HepG2 (cell line): Measurements from ENCODE around the gene BRD2. TPM values are rescaled to one million over a fixed set of nuclear protein-coding genes. Genes with fewer than 3 reads are reported as not detected.
A peak's percentile ranks its signal among the peaks of the same experiment; 100 is the strongest.

Experiments
- ATRX ChIP-seq: sonication (generic); formaldehyde crosslinking; IDR thresholded peaks from 2 replicates; pipeline ENCODE4 v1.4.0; 2020; ENCODE audit warnings: missing genetic modification reagents, borderline replicate concordance
- BORCS8-MEF2B ChIP-seq: sonication (generic); formaldehyde crosslinking; IDR thresholded peaks from 2 replicates; pipeline ENCODE4 v1.8.0; 2022; ENCODE audit warnings: mild to moderate bottlenecking, missing genetic modification reagents
- FIP1L1 ChIP-seq: fragments of 200-400 bp; formaldehyde crosslinking; IDR thresholded peaks from 2 replicates; pipeline ENCODE4 v1.6.1; 2018; ENCODE audit warnings: low read depth, mild to moderate bottlenecking, low read length, moderate library complexity, borderline replicate concordance; ENCODE audit not compliant: insufficient read depth
- FOXA3 ChIP-seq: IDR thresholded peaks from 2 replicates; pipeline ENCODE4 v1.6.1; 2016; ENCODE audit warnings: missing genetic modification reagents, missing compliant biosample characterization
- KDM3A ChIP-seq: IDR thresholded peaks from 2 replicates; pipeline ENCODE4 v1.6.1; 2018; ENCODE audit warnings: low read depth, missing compliant biosample characterization
- RCOR2 ChIP-seq: IDR thresholded peaks from 2 replicates; pipeline ENCODE4 v1.6.1; 2016; ENCODE audit warnings: missing biosample characterization, missing genetic modification reagents
- SRSF9 ChIP-seq: fragments of 200-400 bp; formaldehyde crosslinking; IDR thresholded peaks from 2 replicates; pipeline ENCODE4 v1.6.1; 2018; ENCODE audit warnings: borderline replicate concordance, mild to moderate bottlenecking, low read depth, low read length; ENCODE audit not compliant: insufficient read depth, poor library complexity, severe bottlenecking
- ZFP82 ChIP-seq: sonication (generic); formaldehyde crosslinking; IDR thresholded peaks from 2 replicates; pipeline ENCODE4 v1.5.1; 2020; ENCODE audit warnings: mild to moderate bottlenecking, missing genetic modification reagents, borderline replicate concordance
- ZNF703 ChIP-seq: sonication (generic); formaldehyde crosslinking; IDR thresholded peaks from 2 replicates; pipeline ENCODE4 v1.5.1; 2020; ENCODE audit warnings: missing genetic modification reagents, mild to moderate bottlenecking, moderate library complexity, borderline replicate concordance
- ZNF777 ChIP-seq: sonication (generic); formaldehyde crosslinking; IDR thresholded peaks from 2 replicates; pipeline ENCODE4 v1.4.0; 2020; ENCODE audit warnings: missing genetic modification reagents
- polyA plus RNA-seq, 8 experiments: library from polyadenylated mRNA; depleted of rRNA in 3 of 8; stranded (reverse) in 7 of 8; unstranded in 1 of 8; fragments of >200 nt; fragmentation: Illumina TruSeq in 4 of 8; extraction: Trizol in 4 of 8; gene quantifications; 2 replicates each; pipeline versions ENCODE4 v1.2.1 to v1.2.3, GENCODE V29; 2011 to 2016; ENCODE audit warnings: low read depth in 4 of 8, missing spikeins in 1 of 8, mixed read lengths in 1 of 8; ENCODE audit not compliant: insufficient read depth in 1 of 8
- total RNA-seq, 5 experiments: library from RNA; depleted of rRNA; stranded (reverse); fragments of >200 nt; fragmentation: Illumina TruSeq; extraction: Trizol; gene quantifications; 2 replicates each; pipeline ENCODE4 v1.2.3, GENCODE V29; 2016; ENCODE audit warnings: low read depth in 1 of 5
- TF ChIP-seq, protein P1 (sequence below): sonication (generic); formaldehyde crosslinking; IDR thresholded peaks from 2 replicates; pipeline ENCODE4 v1.4.0; 2020; ENCODE audit warnings: missing genetic modification reagents, borderline replicate concordance
- TF ChIP-seq, protein P2 (sequence below): sonication (generic); formaldehyde crosslinking; IDR thresholded peaks from 2 replicates; pipeline ENCODE4 v1.8.0; 2023; ENCODE audit warnings: mild to moderate bottlenecking, missing genetic modification reagents
- TF ChIP-seq, protein P3 (sequence below): sonication (generic); formaldehyde crosslinking; IDR thresholded peaks from 2 replicates; pipeline ENCODE4 v1.5.0; 2020; ENCODE audit warnings: missing genetic modification reagents
- TF ChIP-seq, protein P4 (sequence below): sonication (generic); formaldehyde crosslinking; IDR thresholded peaks from 2 replicates; pipeline ENCODE4 v1.5.0; 2020; ENCODE audit warnings: mild to moderate bottlenecking, low read depth, missing genetic modification reagents, borderline replicate concordance
- TF ChIP-seq, protein P5 (sequence below): sonication (generic); formaldehyde crosslinking; IDR thresholded peaks from 2 replicates; pipeline ENCODE4 v1.9.0; 2021; ENCODE audit warnings: mild to moderate bottlenecking, missing genetic modification reagents

BRD2 gene
- total and polyA plus RNA-seq, 2 of the 13 experiments (the other 11 are each of a cell fraction or from before 2014, with no cell fraction given) = 143 to 202 TPM

DNA sequence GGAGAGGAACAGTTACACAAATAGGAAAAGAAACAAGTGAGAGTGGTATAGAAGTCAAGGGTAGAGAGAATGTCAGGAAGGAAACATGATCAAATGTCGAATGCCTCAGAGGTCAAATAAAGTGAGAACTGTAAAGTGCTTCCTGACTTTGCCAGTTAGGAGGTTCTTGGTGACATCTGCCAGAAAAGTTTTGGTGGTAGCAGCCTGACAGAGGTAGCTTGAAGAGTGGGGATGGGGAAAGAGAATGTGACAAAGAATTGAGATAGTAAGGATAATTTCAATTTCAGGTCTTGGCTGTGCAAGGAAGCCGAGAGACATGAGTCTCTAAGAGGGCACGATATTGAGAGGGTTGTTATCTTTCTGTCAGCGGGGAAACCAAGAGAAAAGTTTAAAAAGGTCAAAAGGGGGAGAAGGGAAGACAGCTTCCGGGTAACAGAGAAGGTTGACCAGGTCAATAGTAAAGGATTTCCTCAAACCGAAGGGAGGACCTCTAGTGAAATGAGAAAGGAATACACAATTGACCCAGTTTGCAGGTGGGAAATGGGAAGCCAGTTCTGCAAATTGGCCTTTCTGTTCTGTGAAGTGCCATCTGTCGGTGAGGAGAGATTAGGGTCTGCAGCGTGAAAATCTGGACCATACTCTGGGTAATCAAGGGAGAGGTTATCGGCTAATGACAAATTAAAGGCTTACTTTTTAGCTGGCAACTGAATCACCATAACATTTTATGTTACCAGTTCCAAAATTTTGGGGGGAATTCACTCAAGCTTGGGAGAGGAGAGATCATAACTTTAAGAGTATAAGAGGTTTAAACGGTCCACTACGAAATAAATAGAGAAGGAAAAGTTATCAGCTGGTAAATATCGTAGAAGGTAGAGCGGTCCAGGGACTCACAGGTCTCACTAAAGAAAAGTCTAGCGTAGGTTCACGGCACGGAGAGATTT lies 973 bp upstream of the BRD2 start (continued):
- TF ChIP-seq, protein P1, sequence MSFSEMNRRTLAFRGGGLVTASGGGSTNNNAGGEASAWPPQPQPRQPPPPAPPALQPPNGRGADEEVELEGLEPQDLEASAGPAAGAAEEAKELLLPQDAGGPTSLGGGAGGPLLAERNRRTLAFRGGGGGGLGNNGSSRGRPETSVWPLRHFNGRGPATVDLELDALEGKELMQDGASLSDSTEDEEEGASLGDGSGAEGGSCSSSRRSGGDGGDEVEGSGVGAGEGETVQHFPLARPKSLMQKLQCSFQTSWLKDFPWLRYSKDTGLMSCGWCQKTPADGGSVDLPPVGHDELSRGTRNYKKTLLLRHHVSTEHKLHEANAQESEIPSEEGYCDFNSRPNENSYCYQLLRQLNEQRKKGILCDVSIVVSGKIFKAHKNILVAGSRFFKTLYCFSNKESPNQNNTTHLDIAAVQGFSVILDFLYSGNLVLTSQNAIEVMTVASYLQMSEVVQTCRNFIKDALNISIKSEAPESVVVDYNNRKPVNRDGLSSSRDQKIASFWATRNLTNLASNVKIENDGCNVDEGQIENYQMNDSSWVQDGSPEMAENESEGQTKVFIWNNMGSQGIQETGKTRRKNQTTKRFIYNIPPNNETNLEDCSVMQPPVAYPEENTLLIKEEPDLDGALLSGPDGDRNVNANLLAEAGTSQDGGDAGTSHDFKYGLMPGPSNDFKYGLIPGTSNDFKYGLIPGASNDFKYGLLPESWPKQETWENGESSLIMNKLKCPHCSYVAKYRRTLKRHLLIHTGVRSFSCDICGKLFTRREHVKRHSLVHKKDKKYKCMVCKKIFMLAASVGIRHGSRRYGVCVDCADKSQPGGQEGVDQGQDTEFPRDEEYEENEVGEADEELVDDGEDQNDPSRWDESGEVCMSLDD (CRISPR knock-in tag) = no peak
- TF ChIP-seq FIP1L1 (no peak), ATRX (no peak), BORCS8-MEF2B (CRISPR knock-in tag) (no peak), RCOR2 (CRISPR knock-in tag) (0 out of 2 replicates have a peak, but pooled peaks have one; percentile 65), SRSF9 (no peak), FOXA3 (no peak; the same call in 1 of the 2 replicates), ZNF703 (CRISPR knock-in tag) (no peak), ZNF777 (no peak), ZFP82 (CRISPR knock-in tag) (no peak), KDM3A (no peak)
- TF ChIP-seq, protein P2, sequence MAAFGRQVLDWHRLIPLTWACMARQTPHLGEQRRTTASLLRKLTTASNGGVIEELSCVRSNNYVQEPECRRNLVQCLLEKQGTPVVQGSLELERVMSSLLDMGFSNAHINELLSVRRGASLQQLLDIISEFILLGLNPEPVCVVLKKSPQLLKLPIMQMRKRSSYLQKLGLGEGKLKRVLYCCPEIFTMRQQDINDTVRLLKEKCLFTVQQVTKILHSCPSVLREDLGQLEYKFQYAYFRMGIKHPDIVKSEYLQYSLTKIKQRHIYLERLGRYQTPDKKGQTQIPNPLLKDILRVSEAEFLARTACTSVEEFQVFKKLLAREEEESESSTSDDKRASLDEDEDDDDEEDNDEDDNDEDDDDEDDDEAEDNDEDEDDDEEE (CRISPR knock-in tag) = no peak
- TF ChIP-seq, protein P3, sequence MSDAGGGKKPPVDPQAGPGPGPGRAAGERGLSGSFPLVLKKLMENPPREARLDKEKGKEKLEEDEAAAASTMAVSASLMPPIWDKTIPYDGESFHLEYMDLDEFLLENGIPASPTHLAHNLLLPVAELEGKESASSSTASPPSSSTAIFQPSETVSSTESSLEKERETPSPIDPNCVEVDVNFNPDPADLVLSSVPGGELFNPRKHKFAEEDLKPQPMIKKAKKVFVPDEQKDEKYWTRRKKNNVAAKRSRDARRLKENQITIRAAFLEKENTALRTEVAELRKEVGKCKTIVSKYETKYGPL (CRISPR knock-in tag) = no peak
- TF ChIP-seq, protein P4, sequence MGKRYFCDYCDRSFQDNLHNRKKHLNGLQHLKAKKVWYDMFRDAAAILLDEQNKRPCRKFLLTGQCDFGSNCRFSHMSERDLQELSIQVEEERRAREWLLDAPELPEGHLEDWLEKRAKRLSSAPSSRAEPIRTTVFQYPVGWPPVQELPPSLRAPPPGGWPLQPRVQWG (CRISPR knock-in tag) = no peak
- TF ChIP-seq, protein P5, sequence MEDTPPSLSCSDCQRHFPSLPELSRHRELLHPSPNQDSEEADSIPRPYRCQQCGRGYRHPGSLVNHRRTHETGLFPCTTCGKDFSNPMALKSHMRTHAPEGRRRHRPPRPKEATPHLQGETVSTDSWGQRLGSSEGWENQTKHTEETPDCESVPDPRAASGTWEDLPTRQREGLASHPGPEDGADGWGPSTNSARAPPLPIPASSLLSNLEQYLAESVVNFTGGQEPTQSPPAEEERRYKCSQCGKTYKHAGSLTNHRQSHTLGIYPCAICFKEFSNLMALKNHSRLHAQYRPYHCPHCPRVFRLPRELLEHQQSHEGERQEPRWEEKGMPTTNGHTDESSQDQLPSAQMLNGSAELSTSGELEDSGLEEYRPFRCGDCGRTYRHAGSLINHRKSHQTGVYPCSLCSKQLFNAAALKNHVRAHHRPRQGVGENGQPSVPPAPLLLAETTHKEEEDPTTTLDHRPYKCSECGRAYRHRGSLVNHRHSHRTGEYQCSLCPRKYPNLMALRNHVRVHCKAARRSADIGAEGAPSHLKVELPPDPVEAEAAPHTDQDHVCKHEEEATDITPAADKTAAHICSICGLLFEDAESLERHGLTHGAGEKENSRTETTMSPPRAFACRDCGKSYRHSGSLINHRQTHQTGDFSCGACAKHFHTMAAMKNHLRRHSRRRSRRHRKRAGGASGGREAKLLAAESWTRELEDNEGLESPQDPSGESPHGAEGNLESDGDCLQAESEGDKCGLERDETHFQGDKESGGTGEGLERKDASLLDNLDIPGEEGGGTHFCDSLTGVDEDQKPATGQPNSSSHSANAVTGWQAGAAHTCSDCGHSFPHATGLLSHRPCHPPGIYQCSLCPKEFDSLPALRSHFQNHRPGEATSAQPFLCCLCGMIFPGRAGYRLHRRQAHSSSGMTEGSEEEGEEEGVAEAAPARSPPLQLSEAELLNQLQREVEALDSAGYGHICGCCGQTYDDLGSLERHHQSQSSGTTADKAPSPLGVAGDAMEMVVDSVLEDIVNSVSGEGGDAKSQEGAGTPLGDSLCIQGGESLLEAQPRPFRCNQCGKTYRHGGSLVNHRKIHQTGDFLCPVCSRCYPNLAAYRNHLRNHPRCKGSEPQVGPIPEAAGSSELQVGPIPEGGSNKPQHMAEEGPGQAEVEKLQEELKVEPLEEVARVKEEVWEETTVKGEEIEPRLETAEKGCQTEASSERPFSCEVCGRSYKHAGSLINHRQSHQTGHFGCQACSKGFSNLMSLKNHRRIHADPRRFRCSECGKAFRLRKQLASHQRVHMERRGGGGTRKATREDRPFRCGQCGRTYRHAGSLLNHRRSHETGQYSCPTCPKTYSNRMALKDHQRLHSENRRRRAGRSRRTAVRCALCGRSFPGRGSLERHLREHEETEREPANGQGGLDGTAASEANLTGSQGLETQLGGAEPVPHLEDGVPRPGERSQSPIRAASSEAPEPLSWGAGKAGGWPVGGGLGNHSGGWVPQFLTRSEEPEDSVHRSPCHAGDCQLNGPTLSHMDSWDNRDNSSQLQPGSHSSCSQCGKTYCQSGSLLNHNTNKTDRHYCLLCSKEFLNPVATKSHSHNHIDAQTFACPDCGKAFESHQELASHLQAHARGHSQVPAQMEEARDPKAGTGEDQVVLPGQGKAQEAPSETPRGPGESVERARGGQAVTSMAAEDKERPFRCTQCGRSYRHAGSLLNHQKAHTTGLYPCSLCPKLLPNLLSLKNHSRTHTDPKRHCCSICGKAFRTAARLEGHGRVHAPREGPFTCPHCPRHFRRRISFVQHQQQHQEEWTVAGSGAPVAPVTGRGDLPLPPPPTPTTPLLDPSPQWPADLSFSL = no peak
